Vagina (tissue), 2 donors: ENCODE results near the gene FAM200A.

ENCODE experiments used
- POLR2A ChIP-seq, 2 donors: fragments of 450-650 bp; IDR thresholded peaks; one replicate each; pipeline ENCODE4 v1.6.1; 2017; ENCODE audit warnings: antibody characterized with exemption in 2 of 2, mild to moderate bottlenecking in 2 of 2, moderate library complexity in 2 of 2
- TF ChIP-seq, protein P1 (sequence below), 3 experiments: fragments of 450-650 bp in 2 of 3; fragments of 200-600 bp in 1 of 3; sonication (generic) in 1 of 3; IDR thresholded peaks; one replicate each; pipeline ENCODE4 v1.5.1; 2017 to 2019; ENCODE audit warnings: antibody characterized with exemption in 3 of 3, mild to moderate bottlenecking in 2 of 3, moderate library complexity in 2 of 3

DNA sequence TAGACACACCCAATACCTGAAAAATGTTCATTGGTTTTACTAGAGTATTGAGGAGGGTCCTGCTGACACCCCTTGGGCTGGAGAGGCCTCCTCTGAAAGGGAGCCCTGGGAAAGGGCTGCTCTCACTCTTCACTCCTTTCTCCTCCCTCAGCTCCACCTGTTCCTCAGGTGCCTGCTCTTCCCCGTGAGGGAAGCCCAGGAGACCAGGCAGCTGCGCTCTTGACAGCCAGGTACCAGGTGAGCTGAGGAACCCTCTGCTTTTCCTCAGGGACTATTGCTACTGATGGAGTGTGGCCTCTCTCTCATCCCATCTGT lies 9.8 kb upstream of the FAM200A start:
- TF ChIP-seq, protein P1, sequence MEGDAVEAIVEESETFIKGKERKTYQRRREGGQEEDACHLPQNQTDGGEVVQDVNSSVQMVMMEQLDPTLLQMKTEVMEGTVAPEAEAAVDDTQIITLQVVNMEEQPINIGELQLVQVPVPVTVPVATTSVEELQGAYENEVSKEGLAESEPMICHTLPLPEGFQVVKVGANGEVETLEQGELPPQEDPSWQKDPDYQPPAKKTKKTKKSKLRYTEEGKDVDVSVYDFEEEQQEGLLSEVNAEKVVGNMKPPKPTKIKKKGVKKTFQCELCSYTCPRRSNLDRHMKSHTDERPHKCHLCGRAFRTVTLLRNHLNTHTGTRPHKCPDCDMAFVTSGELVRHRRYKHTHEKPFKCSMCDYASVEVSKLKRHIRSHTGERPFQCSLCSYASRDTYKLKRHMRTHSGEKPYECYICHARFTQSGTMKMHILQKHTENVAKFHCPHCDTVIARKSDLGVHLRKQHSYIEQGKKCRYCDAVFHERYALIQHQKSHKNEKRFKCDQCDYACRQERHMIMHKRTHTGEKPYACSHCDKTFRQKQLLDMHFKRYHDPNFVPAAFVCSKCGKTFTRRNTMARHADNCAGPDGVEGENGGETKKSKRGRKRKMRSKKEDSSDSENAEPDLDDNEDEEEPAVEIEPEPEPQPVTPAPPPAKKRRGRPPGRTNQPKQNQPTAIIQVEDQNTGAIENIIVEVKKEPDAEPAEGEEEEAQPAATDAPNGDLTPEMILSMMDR (IDR thresholded peaks at IDR 0.05): no peak
- no peak for TF ChIP-seq POLR2A (IDR thresholded peaks at IDR 0.05)
